Neural progenitor cell (in vitro differentiated cells): ENCODE data around the gene ASAP2.

ENCODE experiments used
- EZH2 ChIP-seq: fragments of 200-600 bp; sonication (generic); IDR thresholded peaks from 2 replicates; pipeline ENCODE4 v1.6.1; 2017; ENCODE audit warnings: antibody characterized with exemption, mild to moderate bottlenecking, moderate library complexity
- EZH2phosphoT487 ChIP-seq: fragments of 200-600 bp; sonication (generic); IDR thresholded peaks from 2 replicates; pipeline ENCODE4 v1.6.1; 2017; ENCODE audit warnings: antibody characterized with exemption
- TF ChIP-seq, protein P1 (sequence below): fragments of 200-600 bp; sonication (generic); IDR thresholded peaks from 2 replicates; pipeline ENCODE4 v1.5.1; 2017; ENCODE audit warnings: antibody characterized with exemption, mild to moderate bottlenecking

- TF ChIP-seq, protein P1, sequence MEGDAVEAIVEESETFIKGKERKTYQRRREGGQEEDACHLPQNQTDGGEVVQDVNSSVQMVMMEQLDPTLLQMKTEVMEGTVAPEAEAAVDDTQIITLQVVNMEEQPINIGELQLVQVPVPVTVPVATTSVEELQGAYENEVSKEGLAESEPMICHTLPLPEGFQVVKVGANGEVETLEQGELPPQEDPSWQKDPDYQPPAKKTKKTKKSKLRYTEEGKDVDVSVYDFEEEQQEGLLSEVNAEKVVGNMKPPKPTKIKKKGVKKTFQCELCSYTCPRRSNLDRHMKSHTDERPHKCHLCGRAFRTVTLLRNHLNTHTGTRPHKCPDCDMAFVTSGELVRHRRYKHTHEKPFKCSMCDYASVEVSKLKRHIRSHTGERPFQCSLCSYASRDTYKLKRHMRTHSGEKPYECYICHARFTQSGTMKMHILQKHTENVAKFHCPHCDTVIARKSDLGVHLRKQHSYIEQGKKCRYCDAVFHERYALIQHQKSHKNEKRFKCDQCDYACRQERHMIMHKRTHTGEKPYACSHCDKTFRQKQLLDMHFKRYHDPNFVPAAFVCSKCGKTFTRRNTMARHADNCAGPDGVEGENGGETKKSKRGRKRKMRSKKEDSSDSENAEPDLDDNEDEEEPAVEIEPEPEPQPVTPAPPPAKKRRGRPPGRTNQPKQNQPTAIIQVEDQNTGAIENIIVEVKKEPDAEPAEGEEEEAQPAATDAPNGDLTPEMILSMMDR = no peak
- TF ChIP-seq EZH2 (no peak), EZH2phosphoT487 (no peak)
These were observed 138.7 kb downstream of the ASAP2 start for GRCh38 chr2:9345343-9345742.
